SU-DHL-6 (cell line): ENCODE results near the gene MTOR.

Source experiments
- H2AFZ ChIP-seq: fragments of 200-600 bp; sonication (generic); 2 replicates; pipeline ENCODE4 v1.6.1; 2014; ENCODE audit warnings: low read depth, mild to moderate bottlenecking, moderate library complexity, mixed read lengths, antibody characterized with exemption, low read length; ENCODE audit not compliant: severe bottlenecking
- H3F3A ChIP-seq: fragments of 200-600 bp; shearing (Covaris generic); 2 replicates; pipeline ENCODE4 v1.6.0; 2016; ENCODE audit warnings: antibody characterized with exemption, mild to moderate bottlenecking; ENCODE audit not compliant: insufficient read depth
- H3K27ac ChIP-seq: fragments of 200-600 bp; sonication (generic); 2 replicates; pipeline ENCODE4 v1.5.1; 2016; ENCODE audit warnings: low read depth, mild to moderate bottlenecking, low read length, moderate library complexity, mixed read lengths
- H3K27me3 ChIP-seq: fragments of 200-600 bp; sonication (generic), shearing (Covaris generic); 2 replicates; pipeline ENCODE4 v1.6.0; 2014; ENCODE audit warnings: mild to moderate bottlenecking, low read length
- H3K36me3 ChIP-seq: fragments of 200-600 bp; sonication (generic); 2 replicates; pipeline ENCODE4 v1.6.1; 2014; ENCODE audit warnings: mild to moderate bottlenecking, low read length, mixed read lengths
- H3K4me2 ChIP-seq: fragments of 300-600, 200-600 bp; shearing (Covaris generic), sonication (generic); 2 replicates; pipeline ENCODE4 v1.6.0; 2014; ENCODE audit warnings: low read length, low read depth, mild to moderate bottlenecking; ENCODE audit not compliant: poor library complexity, severe bottlenecking
- H3K4me3 ChIP-seq: fragments of 200-600 bp; sonication (generic); 2 replicates; pipeline ENCODE4 v1.5.1; 2014; ENCODE audit warnings: antibody characterized with exemption, low read length, mild to moderate bottlenecking, mixed read lengths; ENCODE audit not compliant: insufficient read depth, poor library complexity, severe bottlenecking
- H3K79me2 ChIP-seq: fragments of 200-600 bp; sonication (generic); 2 replicates; pipeline ENCODE4 v1.6.1; 2014; ENCODE audit warnings: mild to moderate bottlenecking, low read length, moderate library complexity; ENCODE audit not compliant: insufficient read depth
- H3K9ac ChIP-seq: fragments of 200-600 bp; sonication (generic); 2 replicates; pipeline ENCODE4 v1.7.0; 2014; ENCODE audit warnings: mild to moderate bottlenecking, low read length
- H3K9me2 ChIP-seq: fragments of 200-600 bp; sonication (generic); replicated peaks from 2 replicates; pipeline ENCODE4 v1.6.1; 2014; ENCODE audit warnings: low read length; ENCODE audit not compliant: insufficient read depth
- H3K9me3 ChIP-seq: fragments of 200-600 bp; sonication (generic); 2 replicates; pipeline ENCODE4 v1.6.1; 2014; ENCODE audit warnings: low read length, mixed read lengths; ENCODE audit not compliant: insufficient read depth
- H4K20me1 ChIP-seq: fragments of 200-600 bp; sonication (generic); 2 replicates; pipeline ENCODE4 v1.6.1; 2014; ENCODE audit warnings: low read depth, mild to moderate bottlenecking, antibody characterized with exemption, low read length, moderate library complexity, mixed read lengths
- CTCF ChIP-seq: fragments of 200-600 bp; sonication (generic); IDR thresholded peaks from one replicate; pipeline ENCODE4 v1.5.1; 2017; ENCODE audit warnings: antibody characterized with exemption, mild to moderate bottlenecking, low read length, moderate library complexity; ENCODE audit not compliant: insufficient read depth, poor library complexity, severe bottlenecking
- EZH2phosphoT487 ChIP-seq: fragments of 200-600 bp; sonication (generic), shearing (Covaris generic); conservative IDR thresholded peaks from 2 replicates; pipeline ENCODE4 v1.6.1; 2018; ENCODE audit warnings: mild to moderate bottlenecking, antibody characterized with exemption, low read length, moderate library complexity, mixed read lengths

The MTOR gene

GRCh38 chr1:11198851-11199594 is 63.3 kb downstream of the MTOR start:
- TF ChIP-seq CTCF (no peak), EZH2phosphoT487 (no peak)
- H3K4me2 ChIP-seq, result no peak overlapping the region
- H3K36me3 ChIP-seq, result peaks cover 9% of the 10 kb centered on the region; the same call in 1 of the 2 replicates
- H3K9me3 ChIP-seq, result no peaks in the 10 kb centered on the region
- no peak overlapping the region for H3K27ac ChIP-seq
- H3K9ac ChIP-seq, result no peak overlapping the region
- H3K27me3 ChIP-seq, result no peaks in the 10 kb centered on the region
- H3F3A ChIP-seq, result no peaks in the 10 kb centered on the region
- no peaks in the 10 kb centered on the region for H4K20me1 ChIP-seq
- no peaks in the 10 kb centered on the region for H3K79me2 ChIP-seq
- H3K4me3 ChIP-seq, result no peak overlapping the region
- no peak overlapping the region for H2AFZ ChIP-seq
- H3K9me2 ChIP-seq, result no peaks in the 10 kb centered on the region

- Histone ChIP-seq H3K9ac (no peak overlapping the region), H4K20me1 (no peaks in the 10 kb centered on the region), H3K27me3 (no peaks in the 10 kb centered on the region), H2AFZ (no peak overlapping the region), H3F3A (no peaks in the 10 kb centered on the region), H3K9me3 (no peaks in the 10 kb centered on the region), H3K4me3 (no peak overlapping the region), H3K4me2 (no peak overlapping the region), H3K36me3 (peaks cover 9% of the 10 kb centered on the region; the same call in 1 of the 2 replicates), H3K9me2 (no peaks in the 10 kb centered on the region), H3K79me2 (no peaks in the 10 kb centered on the region), H3K27ac (no peak overlapping the region)
- no peak for TF ChIP-seq EZH2phosphoT487
- no peak for TF ChIP-seq CTCF
Measured at GRCh38 chr1:11198257-11198656, 64.1 kb downstream of the MTOR start.

GRCh38 chr1:11197359-11197758 is 65.0 kb downstream of the MTOR start:
- peaks cover 9% of the 10 kb centered on the region; the same call in 1 of the 2 replicates for H3K36me3 ChIP-seq
- no peaks in the 10 kb centered on the region for H3K27me3 ChIP-seq
- no peak overlapping the region for H3K4me3 ChIP-seq
- no peaks in the 10 kb centered on the region for H3K9me3 ChIP-seq
- H3F3A ChIP-seq, result no peaks in the 10 kb centered on the region
- H3K79me2 ChIP-seq, result no peaks in the 10 kb centered on the region
- TF ChIP-seq CTCF (no peak), EZH2phosphoT487 (no peak)
- no peak overlapping the region for H2AFZ ChIP-seq
- H3K27ac ChIP-seq, result no peak overlapping the region
- H3K9me2 ChIP-seq, result no peaks in the 10 kb centered on the region
- no peaks in the 10 kb centered on the region for H4K20me1 ChIP-seq
- H3K9ac ChIP-seq, result no peak overlapping the region
- no peak overlapping the region for H3K4me2 ChIP-seq
